Measurements from ENCODE around the gene ALG14.

- TF ChIP-seq CTCF (conservative IDR thresholded peaks at IDR 0.05 in 1 of 2, IDR thresholded peaks at IDR 0.05 in 1 of 2; ENCODE audit: low read depth in 1 of 2, low read length in 2 of 2), result no peak
- TF ChIP-seq EZH2 (IDR thresholded peaks at IDR 0.05; ENCODE audit: low read length, missing control alignments), result no peak
Measured at GRCh38 chr1:94931254-94931841, 141.4 kb downstream of the ALG14 start.
